Thoracic aorta endothelial cell (primary cell): ENCODE results near the gene SSBP2. TPM values are rescaled to one million over a fixed set of nuclear protein-coding genes. Genes with fewer than 3 reads are reported as not detected.

Experiments used
- total RNA-seq: library from RNA; depleted of rRNA; stranded (reverse); fragments of >200 nt; gene quantifications from 2 replicates; pipeline ENCODE4 v1.2.3, GENCODE V29; 2012

The SSBP2 gene
- 9.6 and 10.7 TPM in 2 replicates for total RNA-seq

GRCh38 chr5:81751009-81751835, at the start of gene SSBP2:
SSBP2 (minus strand) TSS chr5:81751097; CDS start chr5:81751042, 55 bp downstream.

GRCh38 chr5:81393783-81394718, 356.8 kb downstream of the SSBP2 start, which contains the start of gene ACOT12:
ACOT12 (minus strand) TSS chr5:81394134; CDS start chr5:81394114, 20 bp downstream.

Other genes with a start within 250 kb of the SSBP2 start
- 6.9 and 7.6 TPM in 2 replicates for gene ATG10, start 220.9 kb upstream of the SSBP2 start, total RNA-seq